ENCODE measurements around the gene SLC6A11. TPM values are rescaled to one million over a fixed set of nuclear protein-coding genes. Genes with fewer than 3 reads are reported as not detected.
A peak's percentile ranks its signal among the peaks of the same experiment; 100 is the strongest.

SLC6A11 gene
- total and polyA plus RNA-seq, 2 of the 13 experiments (the other 11 are each of a cell fraction or from before 2014, with no cell fraction given) = 17.9 to 34.5 TPM

DNA sequence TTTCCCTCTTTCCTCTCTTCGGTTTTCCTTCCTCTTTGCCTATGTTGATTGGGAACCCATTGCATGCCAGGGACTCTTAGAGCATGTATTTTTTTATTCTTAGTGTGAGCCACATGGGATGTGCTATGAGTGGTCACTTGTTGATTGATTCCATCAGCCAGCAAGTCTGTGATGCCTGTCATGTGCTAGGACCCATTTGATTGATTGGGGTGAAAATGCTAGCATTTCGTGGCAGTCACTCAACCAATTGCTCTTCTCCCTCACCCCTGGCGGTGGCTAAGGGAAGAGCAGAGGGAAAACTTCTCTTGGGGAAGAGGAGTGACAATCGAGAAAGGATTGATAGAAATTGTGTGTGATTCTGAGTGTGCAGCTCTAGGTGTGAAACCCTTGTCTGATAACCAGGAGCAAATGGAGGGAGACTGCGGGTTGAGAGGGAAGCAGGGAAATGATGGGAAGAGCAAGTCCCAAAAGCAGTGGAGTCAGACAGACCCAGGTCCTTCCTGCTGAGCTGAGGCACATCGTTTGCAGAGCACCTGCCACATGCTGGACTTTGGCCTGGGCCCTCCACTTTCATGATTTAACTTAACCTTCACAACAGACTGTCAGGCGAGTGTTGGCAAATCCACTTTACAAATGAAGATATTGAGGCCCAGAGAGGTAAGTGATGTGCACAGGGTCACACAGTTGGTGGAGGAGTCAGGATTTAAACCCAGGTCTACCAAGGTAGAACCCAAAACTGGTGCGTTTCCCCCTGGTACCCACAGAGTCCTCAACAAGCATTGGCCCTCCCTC is 40.0 kb downstream of the SLC6A11 start (continued):
- TF ChIP-seq KLF16 (CRISPR knock-in tag; IDR thresholded peaks at IDR 0.05) (0 out of 4 replicates have a peak, but pooled peaks of 1 of the 2 experiments have one; percentile 23), NR2C2 (CRISPR knock-in tag; IDR thresholded peaks at IDR 0.05; ENCODE audit: borderline replicate concordance) (no peak; the same call in 1 of the 2 replicates), SMAD3 (CRISPR knock-in tag; IDR thresholded peaks at IDR 0.05) (peak; percentile 43; the same call in 1 of the 2 replicates), ZNF709 (CRISPR knock-in tag; IDR thresholded peaks at IDR 0.05) (peak; percentile 21; the same call in 1 of the 2 replicates), ESRRA (CRISPR knock-in tag; IDR thresholded peaks at IDR 0.05; ENCODE audit: low read depth) (0 out of 2 replicates have a peak, but pooled peaks have one; percentile 31), MED1 (CRISPR knock-in tag; IDR thresholded peaks at IDR 0.05) (peak; percentile 33; the same call in 1 of the 2 replicates), SALL1 (CRISPR knock-in tag; IDR thresholded peaks at IDR 0.05) (0 out of 2 replicates have a peak, but pooled peaks have one; percentile 47), ZNF768 (CRISPR knock-in tag; IDR thresholded peaks at IDR 0.05) (peak; percentile 89), SOX5 (CRISPR knock-in tag; IDR thresholded peaks at IDR 0.05; ENCODE audit: borderline replicate concordance) (0 out of 2 replicates have a peak, but pooled peaks have one; percentile 13), ZSCAN9 (CRISPR knock-in tag; IDR thresholded peaks at IDR 0.05; ENCODE audit: borderline replicate concordance) (peak; percentile 57; the same call in 1 of the 2 replicates), ZMYM3 (CRISPR knock-in tag; IDR thresholded peaks at IDR 0.05) (peak; percentile 67; the same call in 1 of the 2 replicates), MYC (CRISPR knock-in tag; IDR thresholded peaks at IDR 0.05; ENCODE audit: borderline replicate concordance) (peak; percentile 51; the same call in 1 of the 2 replicates), MXD4 (CRISPR knock-in tag; IDR thresholded peaks at IDR 0.05) (no peak), BHLHE40 (IDR thresholded peaks at IDR 0.05; ENCODE audit: low read length) (peak; percentile 52; the same call in 1 of the 2 replicates), ZFX (CRISPR knock-in tag; IDR thresholded peaks at IDR 0.05; ENCODE audit: low read depth) (peak; percentile 66), NAIF1 (CRISPR knock-in tag; IDR thresholded peaks at IDR 0.05; ENCODE audit: borderline replicate concordance) (no peak), GATAD1 (CRISPR knock-in tag; IDR thresholded peaks at IDR 0.05) (no peak), GATAD2A (CRISPR knock-in tag; IDR thresholded peaks at IDR 0.05) (peak; percentile 44; the same call in 1 of the 2 replicates)
- TF ChIP-seq, protein P1, sequence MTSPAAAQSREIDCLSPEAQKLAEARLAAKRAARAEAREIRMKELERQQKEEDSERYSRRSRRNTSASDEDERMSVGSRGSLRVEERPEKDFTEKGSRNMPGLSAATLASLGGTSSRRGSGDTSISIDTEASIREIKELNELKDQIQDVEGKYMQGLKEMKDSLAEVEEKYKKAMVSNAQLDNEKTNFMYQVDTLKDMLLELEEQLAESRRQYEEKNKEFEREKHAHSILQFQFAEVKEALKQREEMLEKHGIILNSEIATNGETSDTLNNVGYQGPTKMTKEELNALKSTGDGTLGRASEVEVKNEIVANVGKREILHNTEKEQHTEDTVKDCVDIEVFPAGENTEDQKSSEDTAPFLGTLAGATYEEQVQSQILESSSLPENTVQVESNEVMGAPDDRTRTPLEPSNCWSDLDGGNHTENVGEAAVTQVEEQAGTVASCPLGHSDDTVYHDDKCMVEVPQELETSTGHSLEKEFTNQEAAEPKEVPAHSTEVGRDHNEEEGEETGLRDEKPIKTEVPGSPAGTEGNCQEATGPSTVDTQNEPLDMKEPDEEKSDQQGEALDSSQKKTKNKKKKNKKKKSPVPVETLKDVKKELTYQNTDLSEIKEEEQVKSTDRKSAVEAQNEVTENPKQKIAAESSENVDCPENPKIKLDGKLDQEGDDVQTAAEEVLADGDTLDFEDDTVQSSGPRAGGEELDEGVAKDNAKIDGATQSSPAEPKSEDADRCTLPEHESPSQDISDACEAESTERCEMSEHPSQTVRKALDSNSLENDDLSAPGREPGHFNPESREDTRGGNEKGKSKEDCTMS (CRISPR knock-in tag; conservative IDR thresholded peaks at IDR 0.05) = no peak
- TF ChIP-seq, protein P2, sequence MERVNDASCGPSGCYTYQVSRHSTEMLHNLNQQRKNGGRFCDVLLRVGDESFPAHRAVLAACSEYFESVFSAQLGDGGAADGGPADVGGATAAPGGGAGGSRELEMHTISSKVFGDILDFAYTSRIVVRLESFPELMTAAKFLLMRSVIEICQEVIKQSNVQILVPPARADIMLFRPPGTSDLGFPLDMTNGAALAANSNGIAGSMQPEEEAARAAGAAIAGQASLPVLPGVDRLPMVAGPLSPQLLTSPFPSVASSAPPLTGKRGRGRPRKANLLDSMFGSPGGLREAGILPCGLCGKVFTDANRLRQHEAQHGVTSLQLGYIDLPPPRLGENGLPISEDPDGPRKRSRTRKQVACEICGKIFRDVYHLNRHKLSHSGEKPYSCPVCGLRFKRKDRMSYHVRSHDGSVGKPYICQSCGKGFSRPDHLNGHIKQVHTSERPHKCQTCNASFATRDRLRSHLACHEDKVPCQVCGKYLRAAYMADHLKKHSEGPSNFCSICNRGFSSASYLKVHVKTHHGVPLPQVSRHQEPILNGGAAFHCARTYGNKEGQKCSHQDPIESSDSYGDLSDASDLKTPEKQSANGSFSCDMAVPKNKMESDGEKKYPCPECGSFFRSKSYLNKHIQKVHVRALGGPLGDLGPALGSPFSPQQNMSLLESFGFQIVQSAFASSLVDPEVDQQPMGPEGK (CRISPR knock-in tag; IDR thresholded peaks at IDR 0.05) = no peak
- TF ChIP-seq, protein P3, sequence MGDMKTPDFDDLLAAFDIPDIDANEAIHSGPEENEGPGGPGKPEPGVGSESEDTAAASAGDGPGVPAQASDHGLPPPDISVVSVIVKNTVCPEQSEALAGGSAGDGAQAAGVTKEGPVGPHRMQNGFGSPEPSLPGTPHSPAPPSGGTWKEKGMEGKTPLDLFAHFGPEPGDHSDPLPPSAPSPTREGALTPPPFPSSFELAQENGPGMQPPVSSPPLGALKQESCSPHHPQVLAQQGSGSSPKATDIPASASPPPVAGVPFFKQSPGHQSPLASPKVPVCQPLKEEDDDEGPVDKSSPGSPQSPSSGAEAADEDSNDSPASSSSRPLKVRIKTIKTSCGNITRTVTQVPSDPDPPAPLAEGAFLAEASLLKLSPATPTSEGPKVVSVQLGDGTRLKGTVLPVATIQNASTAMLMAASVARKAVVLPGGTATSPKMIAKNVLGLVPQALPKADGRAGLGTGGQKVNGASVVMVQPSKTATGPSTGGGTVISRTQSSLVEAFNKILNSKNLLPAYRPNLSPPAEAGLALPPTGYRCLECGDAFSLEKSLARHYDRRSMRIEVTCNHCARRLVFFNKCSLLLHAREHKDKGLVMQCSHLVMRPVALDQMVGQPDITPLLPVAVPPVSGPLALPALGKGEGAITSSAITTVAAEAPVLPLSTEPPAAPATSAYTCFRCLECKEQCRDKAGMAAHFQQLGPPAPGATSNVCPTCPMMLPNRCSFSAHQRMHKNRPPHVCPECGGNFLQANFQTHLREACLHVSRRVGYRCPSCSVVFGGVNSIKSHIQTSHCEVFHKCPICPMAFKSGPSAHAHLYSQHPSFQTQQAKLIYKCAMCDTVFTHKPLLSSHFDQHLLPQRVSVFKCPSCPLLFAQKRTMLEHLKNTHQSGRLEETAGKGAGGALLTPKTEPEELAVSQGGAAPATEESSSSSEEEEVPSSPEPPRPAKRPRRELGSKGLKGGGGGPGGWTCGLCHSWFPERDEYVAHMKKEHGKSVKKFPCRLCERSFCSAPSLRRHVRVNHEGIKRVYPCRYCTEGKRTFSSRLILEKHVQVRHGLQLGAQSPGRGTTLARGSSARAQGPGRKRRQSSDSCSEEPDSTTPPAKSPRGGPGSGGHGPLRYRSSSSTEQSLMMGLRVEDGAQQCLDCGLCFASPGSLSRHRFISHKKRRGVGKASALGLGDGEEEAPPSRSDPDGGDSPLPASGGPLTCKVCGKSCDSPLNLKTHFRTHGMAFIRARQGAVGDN (CRISPR knock-in tag; IDR thresholded peaks at IDR 0.05) = peak; percentile 55; the same call in 1 of the 2 replicates

All from HepG2 (cell line).